H9 (cell line): ENCODE data around the gene IGF2R. TPM values are rescaled to one million over a fixed set of nuclear protein-coding genes. Genes with fewer than 3 reads are reported as not detected.

Source experiments
- DNase-seq: peaks from one replicate; pipeline ENCODE4 v3.0.0-alpha.2; 2017
- H2AFZ ChIP-seq: one replicate; pipeline ENCODE4 v1.6.1; 2013; ENCODE audit warnings: mild to moderate bottlenecking, low read length, control low read depth, moderate library complexity
- H2AK5ac ChIP-seq: 2 replicates; pipeline ENCODE4 v1.6.1; 2013; ENCODE audit warnings: low read length, control low read depth, mixed read lengths; ENCODE audit not compliant: insufficient read length
- H2BK120ac ChIP-seq: one replicate; pipeline ENCODE4 v1.6.1; 2013; ENCODE audit warnings: low read depth, mild to moderate bottlenecking, low read length, control low read depth, inconsistent platforms; ENCODE audit not compliant: poor library complexity, severe bottlenecking
- H2BK12ac ChIP-seq: 2 replicates; pipeline ENCODE4 v1.6.1; 2013; ENCODE audit warnings: low read length, control low read depth, mixed read lengths, low read depth; ENCODE audit not compliant: insufficient read length
- H2BK15ac ChIP-seq: 2 replicates; pipeline ENCODE4 v1.6.1; 2013; ENCODE audit warnings: low read depth, low read length, control low read depth
- H2BK20ac ChIP-seq: one replicate; pipeline ENCODE4 v1.6.1; 2013; ENCODE audit warnings: low read depth, mild to moderate bottlenecking, low read length, control low read depth, inconsistent platforms; ENCODE audit not compliant: poor library complexity, severe bottlenecking
- H2BK5ac ChIP-seq: 2 replicates; pipeline ENCODE4 v1.6.1; 2013; ENCODE audit warnings: low read length, control low read depth, mixed read lengths; ENCODE audit not compliant: insufficient read length
- H3K14ac ChIP-seq: 2 replicates; pipeline ENCODE4 v1.6.1; 2013; ENCODE audit warnings: low read length, control low read depth; ENCODE audit not compliant: insufficient read depth
- H3K18ac ChIP-seq: 2 replicates; pipeline ENCODE4 v1.6.1; 2013; ENCODE audit warnings: low read depth, mild to moderate bottlenecking, mixed read lengths, low read length, control low read depth; ENCODE audit not compliant: insufficient read length
- H3K23ac ChIP-seq: 2 replicates; pipeline ENCODE4 v1.6.1; 2013; ENCODE audit warnings: low read length, control low read depth, mixed read lengths, low read depth; ENCODE audit not compliant: insufficient read length
- H3K23me2 ChIP-seq: 2 replicates; pipeline ENCODE4 v1.6.1; 2013; ENCODE audit warnings: low read depth, mild to moderate bottlenecking, mixed read lengths, low read length, control low read depth; ENCODE audit not compliant: insufficient read length, poor library complexity, severe bottlenecking
- H3K27ac ChIP-seq: 2 replicates; pipeline ENCODE4 v1.5.1; 2013; ENCODE audit warnings: low read length, control low read depth, mixed read lengths, low read depth; ENCODE audit not compliant: insufficient read length
- H3K27me3 ChIP-seq: 2 replicates; pipeline ENCODE4 v1.6.1; 2013; ENCODE audit warnings: low read length, control low read depth, inconsistent platforms; ENCODE audit not compliant: insufficient read depth
- H3K4ac ChIP-seq: 2 replicates; pipeline ENCODE4 v1.6.1; 2013; ENCODE audit warnings: low read depth, mild to moderate bottlenecking, control low read depth, inconsistent platforms, low read length, moderate library complexity
- H3K4me1 ChIP-seq: 2 replicates; pipeline ENCODE4 v1.6.1; 2013; ENCODE audit warnings: low read length, control low read depth, inconsistent platforms; ENCODE audit not compliant: insufficient read depth
- H3K4me2 ChIP-seq: 2 replicates; pipeline ENCODE4 v1.6.1; 2013; ENCODE audit warnings: low read length, control low read depth, mixed read lengths; ENCODE audit not compliant: insufficient read length, insufficient read depth
- H3K56ac ChIP-seq: 2 replicates; pipeline ENCODE4 v1.6.1; 2013; ENCODE audit warnings: low read depth, mild to moderate bottlenecking, mixed read lengths, low read length, control low read depth; ENCODE audit not compliant: insufficient read length
- H3K79me1 ChIP-seq: 2 replicates; pipeline ENCODE4 v1.6.1; 2013; ENCODE audit warnings: low read depth, mild to moderate bottlenecking, moderate library complexity, low read length, control low read depth, inconsistent platforms; ENCODE audit not compliant: insufficient read depth, poor library complexity, severe bottlenecking
- H3K79me2 ChIP-seq: 2 replicates; pipeline ENCODE4 v1.6.1; 2013; ENCODE audit warnings: low read length, control low read depth, inconsistent platforms; ENCODE audit not compliant: insufficient read depth
- H3K9ac ChIP-seq: 2 replicates; pipeline ENCODE4 v1.6.1; 2013; ENCODE audit warnings: low read length, control low read depth, mixed read lengths; ENCODE audit not compliant: insufficient read length; ENCODE audit errors: extremely low read depth
- H3K9me3 ChIP-seq: one replicate; pipeline ENCODE4 v1.6.1; 2013; ENCODE audit warnings: low read depth, low read length, inconsistent platforms; ENCODE audit not compliant: control insufficient read depth
- H3T11ph ChIP-seq: one replicate; pipeline ENCODE4 v1.6.1; 2013; ENCODE audit warnings: mild to moderate bottlenecking, low read length, control low read depth, inconsistent platforms
- H4K20me1 ChIP-seq: one replicate; pipeline ENCODE4 v1.6.1; 2013; ENCODE audit not compliant: control insufficient read depth, insufficient read length, insufficient read depth
- H4K5ac ChIP-seq: 2 replicates; pipeline ENCODE4 v1.6.1; 2013; ENCODE audit warnings: low read depth, mild to moderate bottlenecking, mixed read lengths, low read length, control low read depth; ENCODE audit not compliant: insufficient read length
- H4K8ac ChIP-seq: replicated peaks from 2 replicates; pipeline ENCODE4 v1.6.1; 2013; ENCODE audit warnings: low read length, control low read depth, mixed read lengths, low read depth; ENCODE audit not compliant: insufficient read length
- H4K91ac ChIP-seq: 2 replicates; pipeline ENCODE4 v1.6.1; 2013; ENCODE audit warnings: low read depth, mild to moderate bottlenecking, moderate library complexity, mixed read lengths, low read length, control low read depth; ENCODE audit not compliant: insufficient read length
- H3K27ac Mint-ChIP-seq, 3 experiments: 2 replicates in 2 of 3; 3 replicates in 1 of 3; pipeline ENCODE4 v1.8.0; 2020 to 2021; ENCODE audit warnings: mixed read lengths in 3 of 3, mild to moderate bottlenecking in 1 of 3, moderate library complexity in 1 of 3
- H3K27me3 Mint-ChIP-seq: 2 replicates; pipeline ENCODE4 v1.8.0; 2021; ENCODE audit warnings: low read depth, mild to moderate bottlenecking, moderate library complexity, mixed read lengths
- H3K36me3 Mint-ChIP-seq, 3 experiments: 2 replicates in 2 of 3; 3 replicates in 1 of 3; pipeline ENCODE4 v1.8.0; 2020 to 2021; ENCODE audit warnings: low read depth in 3 of 3, mixed read lengths in 3 of 3; ENCODE audit not compliant: insufficient read depth in 1 of 3
- H3K4me1 Mint-ChIP-seq, 2 experiments: 2 replicates each; pipeline ENCODE4 v1.8.0; 2020; ENCODE audit warnings: mixed read lengths in 2 of 2
- H3K4me3 Mint-ChIP-seq, 2 experiments: 2 replicates in 1 of 2; 3 replicates in 1 of 2; pipeline ENCODE4 v1.8.0; 2020 to 2021; ENCODE audit warnings: mild to moderate bottlenecking in 2 of 2, mixed read lengths in 2 of 2, moderate library complexity in 1 of 2
- H3K9me3 Mint-ChIP-seq, 2 experiments: 2 replicates in 1 of 2; 3 replicates in 1 of 2; pipeline ENCODE4 v1.8.0; 2020; ENCODE audit warnings: mild to moderate bottlenecking in 2 of 2, mixed read lengths in 2 of 2, moderate library complexity in 1 of 2
- CTCF ChIP-seq: fragments of 200-600 bp; sonication (generic); conservative IDR thresholded peaks from 3 replicates; pipeline ENCODE4 v1.8.0; 2021; ENCODE audit warnings: antibody characterized with exemption, mild to moderate bottlenecking
- WGBS: extraction: QIAGEN DNeasy Blood & Tissue Kit; methylation state at CpG from one replicate; pipeline ENCODE4 v1.1.7; 2013; ENCODE audit warnings: missing lambda C conversion rate, low lambda C conversion rate, mixed read lengths; ENCODE audit not compliant: insufficient read length; ENCODE audit errors: extremely low coverage; 5-methylcytosine and 5-hydroxymethylcytosine counted together
- total RNA-seq: library from RNA; stranded (reverse); gene quantifications from 2 replicates; pipeline ENCODE4 v1.2.1, GENCODE V29; 2021

IGF2R gene
- total RNA-seq, 1 experiment from 2014 or later = 66.7 TPM

GRCh38 chr6:159977255-159977903, 8.5 kb downstream of the IGF2R start:
- H3K4me1 Mint-ChIP-seq = peaks cover 84 to 87% of the 10 kb centered on the region in 2 experiments
- Histone ChIP-seq H3K4me1 (peaks cover 22% of the 10 kb centered on the region; the same call in 1 of the 2 replicates), H4K8ac (no peak overlapping the region), H2AK5ac (no peak overlapping the region), H3T11ph (no peak overlapping the region), H3K9me3 (no peaks in the 10 kb centered on the region), H3K79me2 (peaks cover 47% of the 10 kb centered on the region; the same call in 1 of the 2 replicates), H3K4me2 (no peak overlapping the region), H3K56ac (no peak overlapping the region), H3K4ac (no peak overlapping the region), H3K23ac (no peak overlapping the region), H2AFZ (no peak overlapping the region), H2BK5ac (no peak overlapping the region), H3K14ac (peak overlapping the region; percentile 4; the same call in 1 of the 2 replicates), H2BK20ac (no peak overlapping the region), H3K9ac (no peak overlapping the region), H4K91ac (no peak overlapping the region), H2BK15ac (no peak overlapping the region), H3K79me1 (no peaks in the 10 kb centered on the region), H2BK12ac (no peak overlapping the region), H4K20me1 (peaks cover 4% of the 10 kb centered on the region), H3K27ac (no peak overlapping the region), H2BK120ac (no peak overlapping the region), H3K27me3 (no peaks in the 10 kb centered on the region), H3K23me2 (no peaks in the 10 kb centered on the region), H4K5ac (no peak overlapping the region), H3K18ac (no peak overlapping the region)
- no peaks in the 10 kb centered on the region for H3K9me3 Mint-ChIP-seq
- no peaks in the 10 kb centered on the region for H3K36me3 Mint-ChIP-seq
- DNase-seq = no peak
- peaks cover 1% of the 10 kb centered on the region; the same call in 1 of the 2 replicates for H3K27me3 Mint-ChIP-seq
- WGBS = no CpG with 5 or more reads among the region's 14 CpGs
- peak overlapping the region in 1 of 3 experiments; percentile 46; a peak in 2 of 7 replicates for H3K27ac Mint-ChIP-seq
- H3K4me3 Mint-ChIP-seq = no peak overlapping the region
- TF ChIP-seq CTCF = no peak
